ENCODE data around the gene VKORC1L1.

Gene VKORC1L1

DNA sequence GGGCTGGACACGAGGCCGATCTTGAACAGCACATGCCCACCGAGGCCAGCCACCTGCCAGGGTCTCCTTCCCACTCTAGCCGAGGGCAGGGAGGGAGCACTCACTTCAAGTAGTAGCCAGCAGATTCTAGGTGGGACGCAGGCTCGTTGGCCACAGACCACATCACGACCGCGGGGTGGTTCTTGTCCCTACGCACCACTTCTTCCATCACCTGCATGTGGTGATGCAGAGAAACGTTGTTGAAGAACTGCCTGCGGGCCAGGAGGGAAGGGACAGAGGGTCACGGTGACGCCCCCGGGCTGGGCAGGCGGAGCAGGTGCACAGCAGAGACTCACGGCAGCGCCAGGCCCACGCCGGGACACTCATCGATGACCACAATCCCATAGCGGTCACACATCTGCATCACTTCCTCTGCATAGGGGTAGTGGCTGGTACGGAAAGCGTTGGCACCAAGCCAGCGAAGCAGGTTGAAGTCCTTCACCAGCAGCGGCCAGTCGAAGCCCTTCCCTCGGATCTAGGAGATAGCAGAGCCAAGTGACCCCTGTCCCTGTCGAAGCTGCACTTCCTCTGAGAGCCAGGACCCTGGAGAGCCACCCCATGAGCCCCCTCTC, 101.4 kb downstream of the VKORC1L1 start:
- Histone ChIP-seq H3K4me1 (peaks cover 0 to 1% (median 0%) of the 10 kb centered on the region in 10 experiments; a peak in 2 of 20 replicates), H3K9me3 (replicated peaks in 1 of 11) (no peaks in the 10 kb centered on the region), H3K9ac (no peak overlapping the region), H3K27me3 (no peaks in the 10 kb centered on the region), H3K4me3 (no peak overlapping the region), H3K27ac (no peak overlapping the region), H3K4me2 (no peak overlapping the region), H3K36me3 (peaks cover 98 to 100% (median 100%) of the 10 kb centered on the region in 11 experiments), H4K20me1 (peaks cover under 1 to 95% (median 41%) of the 10 kb centered on the region in 11 experiments; a peak in 17 of 22 replicates)
- TF ChIP-seq Cebpa-rat (IDR thresholded peaks at IDR 0.05) = no peak

DNA sequence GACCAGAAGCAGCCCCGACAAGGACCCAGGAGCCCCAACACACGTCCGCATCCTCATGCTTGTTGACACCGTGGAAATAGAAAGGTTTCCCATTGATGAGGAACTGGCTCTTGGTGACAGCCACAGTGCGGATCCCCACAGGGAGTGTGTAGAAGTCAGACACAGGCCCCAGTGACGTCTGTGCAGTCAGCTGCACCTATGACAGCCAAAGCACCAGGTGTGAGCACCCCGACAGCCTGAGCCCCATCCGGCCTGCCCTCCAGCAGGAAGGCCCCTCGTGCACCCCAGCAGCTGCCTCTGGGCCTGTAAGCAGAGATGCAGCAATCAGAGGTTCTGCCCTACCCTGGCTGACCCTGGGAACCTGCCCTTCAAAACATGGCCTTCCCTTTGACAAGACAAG, 102.0 kb downstream of the VKORC1L1 start:
- Histone ChIP-seq H3K36me3 (peaks cover 98 to 100% (median 100%) of the 10 kb centered on the region in 11 experiments), H3K27me3 (no peaks in the 10 kb centered on the region), H3K27ac (no peak overlapping the region), H3K4me2 (no peak overlapping the region), H3K9ac (no peak overlapping the region), H4K20me1 (peaks cover 5 to 95% (median 47%) of the 10 kb centered on the region in 11 experiments; a peak in 18 of 22 replicates), H3K4me3 (no peak overlapping the region), H3K9me3 (replicated peaks in 1 of 11) (no peaks in the 10 kb centered on the region), H3K4me1 (peaks cover 0 to 7% (median 0%) of the 10 kb centered on the region in 10 experiments; a peak in 6 of 20 replicates)
- no peak for TF ChIP-seq Cebpa-rat (IDR thresholded peaks at IDR 0.05)

DNA sequence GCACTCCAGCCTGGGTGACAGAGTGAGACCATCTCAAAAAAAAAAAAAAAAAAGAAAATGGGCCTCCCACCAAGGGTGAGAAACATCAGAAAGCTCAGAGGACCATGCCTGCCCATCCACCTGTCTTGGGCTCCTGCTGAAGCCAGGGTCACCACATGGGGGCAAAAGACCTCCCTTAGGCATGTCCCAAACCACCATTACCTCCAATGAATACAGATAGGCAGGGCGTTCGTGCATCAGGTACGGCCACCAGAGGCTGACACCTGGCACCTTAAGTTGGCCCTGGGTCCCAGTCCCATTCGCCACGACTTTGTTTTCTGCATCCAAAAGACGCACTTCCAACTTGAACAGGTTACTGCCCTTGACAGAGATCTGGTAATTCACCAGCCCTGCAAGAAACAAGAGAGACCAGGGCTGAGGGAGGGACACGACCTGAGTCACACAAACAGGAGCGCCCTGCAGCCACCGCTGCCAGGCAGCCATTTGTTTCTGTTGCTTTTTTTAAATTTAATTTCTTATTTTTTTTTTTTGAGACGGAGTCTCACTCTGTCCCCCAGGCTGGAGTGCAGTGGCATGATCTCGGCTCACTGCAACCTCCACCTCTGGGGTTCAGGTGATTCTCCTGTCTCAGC, 103.1 kb downstream of the VKORC1L1 start:
- Histone ChIP-seq H3K27me3 (no peaks in the 10 kb centered on the region), H3K4me3 (no peak overlapping the region), H4K20me1 (peaks cover 5 to 94% (median 56%) of the 10 kb centered on the region in 11 experiments; a peak in 20 of 22 replicates), H3K9me3 (replicated peaks in 1 of 11) (no peaks in the 10 kb centered on the region), H3K36me3 (peaks cover 88 to 96% (median 90%) of the 10 kb centered on the region in 11 experiments), H3K4me1 (peaks cover 7 to 18% (median 8%) of the 10 kb centered on the region in 10 experiments), H3K9ac (no peak overlapping the region), H3K4me2 (no peak overlapping the region), H3K27ac (no peak overlapping the region)
- TF ChIP-seq Cebpa-rat (IDR thresholded peaks at IDR 0.05) = no peak

DNA sequence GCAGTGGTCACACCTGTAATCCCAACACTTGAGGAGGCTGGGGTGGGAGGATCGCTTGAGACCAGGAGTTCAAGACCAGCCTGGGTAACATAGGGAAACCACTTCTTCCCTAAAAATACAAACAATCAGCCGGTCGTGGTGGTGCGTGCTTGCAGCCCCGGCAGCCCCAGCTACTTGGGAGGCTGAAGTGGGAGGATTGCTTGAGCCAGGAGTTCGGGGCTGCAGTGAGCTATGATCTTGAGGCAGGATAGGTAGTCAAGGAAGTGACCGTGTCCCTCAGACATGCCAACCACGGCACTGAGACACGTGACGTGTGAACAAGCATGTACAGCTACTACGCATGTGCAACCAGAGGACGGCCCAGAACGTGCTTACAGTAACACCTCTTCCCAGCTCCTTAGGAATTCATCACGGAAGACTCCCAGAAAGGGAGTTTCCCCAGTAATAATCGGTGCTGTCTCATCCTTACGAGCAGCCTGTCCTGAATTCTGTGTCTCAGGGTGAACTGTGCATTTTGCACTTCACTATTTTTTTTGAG, 103.9 kb downstream of the VKORC1L1 start:
- H3K4me3 ChIP-seq = no peak overlapping the region
- no peak overlapping the region for H3K9ac ChIP-seq
- TF ChIP-seq Cebpa-rat (IDR thresholded peaks at IDR 0.05) = no peak
- peaks cover 80 to 88% (median 82%) of the 10 kb centered on the region in 11 experiments for H3K36me3 ChIP-seq
- H3K27ac ChIP-seq = no peak overlapping the region
- H4K20me1 ChIP-seq = peaks cover 5 to 94% (median 61%) of the 10 kb centered on the region in 11 experiments; a peak in 20 of 22 replicates
- peaks cover 7 to 23% (median 13%) of the 10 kb centered on the region in 10 experiments for H3K4me1 ChIP-seq
- no peaks in the 10 kb centered on the region for H3K9me3 ChIP-seq (replicated peaks in 1 of 11)
- no peak overlapping the region for H3K4me2 ChIP-seq
- no peaks in the 10 kb centered on the region for H3K27me3 ChIP-seq

DNA sequence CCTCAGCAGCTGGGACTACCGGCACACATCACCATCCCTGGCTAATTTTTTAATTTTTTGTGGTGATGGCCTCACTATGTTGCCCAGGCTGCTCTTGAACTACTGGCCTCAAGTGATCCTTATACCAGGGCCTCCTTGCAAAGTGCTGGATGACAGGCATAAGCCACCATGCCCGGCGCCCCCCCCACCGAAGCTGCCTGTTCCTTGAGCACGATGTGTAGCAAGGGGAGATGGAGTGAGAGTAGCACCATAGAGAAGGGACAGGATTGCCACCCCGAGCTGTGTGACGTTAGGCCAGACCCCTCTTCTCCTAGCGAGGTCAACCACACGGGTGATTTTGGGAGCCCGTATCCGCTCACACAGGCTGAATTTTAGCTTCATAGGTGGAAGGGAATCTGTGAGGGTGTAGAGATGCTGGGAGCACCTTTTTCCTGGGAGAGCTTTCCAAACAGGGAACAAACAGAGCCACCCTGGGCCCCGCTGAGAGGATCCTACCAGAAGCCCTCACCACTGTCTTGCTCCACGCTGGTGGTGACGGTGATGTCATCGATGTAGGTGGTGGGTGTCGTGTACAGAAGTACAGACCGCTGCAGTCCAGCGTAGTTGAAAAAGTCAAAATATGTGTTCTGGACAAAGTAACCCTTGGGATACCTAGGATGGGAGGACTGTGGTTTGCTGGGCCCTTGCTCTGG, 106.2 kb downstream of the VKORC1L1 start:
- Histone ChIP-seq H3K27ac (peak overlapping the region in 2 of 11 experiments; percentile 6 to 16; a peak in 1 of 22 replicates), H3K4me3 (no peak overlapping the region), H3K9ac (peak overlapping the region in 3 of 11 experiments; percentile 8 to 42 (median 18); a peak in 1 of 22 replicates), H3K4me1 (peaks cover 14 to 38% (median 31%) of the 10 kb centered on the region in 10 experiments), H3K4me2 (no peak overlapping the region), H3K27me3 (no peaks in the 10 kb centered on the region), H3K36me3 (peaks cover 57 to 64% (median 59%) of the 10 kb centered on the region in 11 experiments), H4K20me1 (peaks cover 5 to 72% (median 52%) of the 10 kb centered on the region in 11 experiments; a peak in 20 of 22 replicates), H3K9me3 (replicated peaks in 1 of 11) (no peaks in the 10 kb centered on the region)
- TF ChIP-seq Cebpa-rat (IDR thresholded peaks at IDR 0.05) = no peak

DNA sequence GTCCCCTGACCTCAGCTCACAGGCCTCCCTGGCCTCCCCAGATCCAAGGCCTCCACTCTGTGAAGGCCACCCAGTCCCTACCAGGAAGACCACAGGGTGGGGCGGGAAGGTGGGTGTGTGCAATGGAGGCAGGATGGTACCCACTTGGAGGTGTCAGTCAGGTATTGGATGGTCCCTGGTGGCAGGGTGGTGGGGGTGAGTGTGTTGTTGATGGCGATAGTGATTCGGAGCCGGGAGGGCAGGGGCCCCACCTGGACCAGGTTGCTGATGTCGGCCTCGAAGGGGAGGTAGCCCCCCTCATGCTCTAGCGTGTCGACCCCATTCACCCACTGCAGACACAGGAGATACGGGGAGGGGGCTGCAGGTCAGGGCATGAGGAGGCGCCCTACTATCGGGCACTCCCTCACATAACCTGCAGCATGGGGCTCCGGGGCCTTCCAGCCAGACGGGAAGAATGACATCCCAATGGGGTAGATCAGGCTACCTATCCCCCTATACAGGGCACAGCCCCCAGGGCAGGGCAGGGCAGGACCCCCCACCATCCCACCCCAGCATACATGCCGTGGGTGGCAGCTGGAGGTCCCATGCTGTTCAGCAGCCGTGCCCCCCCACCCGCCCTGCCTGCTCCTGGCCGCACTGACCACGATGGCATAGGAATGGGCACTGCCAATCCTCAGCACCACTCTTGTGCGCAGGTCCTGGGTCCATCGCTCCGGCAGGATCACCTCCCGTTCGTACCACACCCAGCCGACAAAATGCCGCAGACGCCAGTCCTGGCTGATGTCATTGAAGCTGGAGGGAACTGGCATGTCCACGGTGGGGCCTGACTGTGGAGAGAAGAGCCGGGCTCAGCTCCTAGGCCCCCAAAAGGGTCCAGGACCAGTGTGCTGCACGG, 107.0 kb downstream of the VKORC1L1 start:
- H3K4me2 ChIP-seq = peak overlapping the region; percentile 78 to 97 (median 95)
- H4K20me1 ChIP-seq = peaks cover 5 to 64% (median 48%) of the 10 kb centered on the region in 11 experiments; a peak in 20 of 22 replicates
- no peaks in the 10 kb centered on the region for H3K9me3 ChIP-seq (replicated peaks in 1 of 11)
- TF ChIP-seq Cebpa-rat (IDR thresholded peaks at IDR 0.05) = no peak
- H3K4me3 ChIP-seq = peak overlapping the region in 9 of 10 experiments; percentile 86 to 98 (median 94); a peak in 17 of 20 replicates
- peaks cover 49 to 56% (median 51%) of the 10 kb centered on the region in 11 experiments for H3K36me3 ChIP-seq
- H3K27ac ChIP-seq = peak overlapping the region in 9 of 11 experiments; percentile 75 to 94 (median 91); a peak in 15 of 22 replicates
- peaks cover 14 to 39% (median 31%) of the 10 kb centered on the region in 10 experiments for H3K4me1 ChIP-seq
- peak overlapping the region; percentile 85 to 96 (median 92); a peak in 21 of 22 replicates for H3K9ac ChIP-seq
- H3K27me3 ChIP-seq = no peaks in the 10 kb centered on the region

DNA sequence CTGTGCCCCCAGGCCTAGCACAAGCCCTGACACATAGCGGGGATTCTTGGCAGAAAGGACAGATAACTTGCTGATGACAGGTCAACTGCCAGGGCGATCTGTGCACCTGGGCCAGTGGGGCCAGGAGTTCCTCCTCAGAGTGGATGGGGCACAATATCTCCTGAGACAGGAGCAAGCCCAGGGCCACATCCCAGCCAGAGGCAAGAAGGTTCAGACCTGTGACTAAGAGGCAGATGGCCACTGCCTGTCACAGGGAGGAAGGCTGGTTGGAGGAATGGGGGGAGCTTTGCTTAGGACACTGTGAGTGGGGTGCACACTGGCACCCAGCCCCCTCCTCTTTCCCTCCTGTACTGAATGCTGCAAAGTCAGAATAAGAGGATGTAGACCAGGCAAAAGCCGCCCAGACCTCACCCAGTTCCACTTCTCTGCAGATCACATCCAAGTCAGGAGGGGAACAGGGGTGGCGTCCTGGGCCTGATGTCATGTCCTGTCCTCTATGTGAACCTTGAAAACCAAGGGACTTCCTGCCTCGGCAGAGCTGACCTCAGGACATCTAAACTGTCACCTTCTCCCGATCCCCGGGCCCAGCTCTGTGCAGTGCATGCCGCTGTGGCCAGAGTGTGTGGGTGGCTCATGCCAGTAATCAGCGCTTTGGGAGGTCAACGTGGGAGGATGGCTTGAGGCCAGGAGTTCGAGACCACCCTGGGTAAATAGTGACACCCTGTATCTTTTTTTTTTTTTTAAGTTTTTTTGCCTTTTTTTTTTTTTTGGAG, 107.8 kb downstream of the VKORC1L1 start:
- TF ChIP-seq Cebpa-rat (IDR thresholded peaks at IDR 0.05) = no peak
- peaks cover 14 to 43% (median 34%) of the 10 kb centered on the region in 10 experiments for H3K4me1 ChIP-seq
- no peaks in the 10 kb centered on the region for H3K27me3 ChIP-seq
- H3K4me3 ChIP-seq = peak overlapping the region; percentile 84 to 98 (median 93)
- H3K4me2 ChIP-seq = peak overlapping the region; percentile 78 to 97 (median 95)
- peak overlapping the region in 10 of 11 experiments; percentile 75 to 94 (median 91); a peak in 20 of 22 replicates for H3K27ac ChIP-seq
- H4K20me1 ChIP-seq = peaks cover 5 to 55% (median 45%) of the 10 kb centered on the region in 11 experiments; a peak in 20 of 22 replicates
- peak overlapping the region; percentile 85 to 96 (median 92) for H3K9ac ChIP-seq
- H3K36me3 ChIP-seq = peaks cover 41 to 48% (median 43%) of the 10 kb centered on the region in 11 experiments
- H3K9me3 ChIP-seq (replicated peaks in 1 of 11) = no peaks in the 10 kb centered on the region

Measured in BLaER1 treated with 17β-estradiol and CSF1 and Interleukin-3, amounts not matched to agents 10 nM and 100 nM (cell line).